ENCODE measurements around the gene TSEN34.

TSEN34 gene

DNA sequence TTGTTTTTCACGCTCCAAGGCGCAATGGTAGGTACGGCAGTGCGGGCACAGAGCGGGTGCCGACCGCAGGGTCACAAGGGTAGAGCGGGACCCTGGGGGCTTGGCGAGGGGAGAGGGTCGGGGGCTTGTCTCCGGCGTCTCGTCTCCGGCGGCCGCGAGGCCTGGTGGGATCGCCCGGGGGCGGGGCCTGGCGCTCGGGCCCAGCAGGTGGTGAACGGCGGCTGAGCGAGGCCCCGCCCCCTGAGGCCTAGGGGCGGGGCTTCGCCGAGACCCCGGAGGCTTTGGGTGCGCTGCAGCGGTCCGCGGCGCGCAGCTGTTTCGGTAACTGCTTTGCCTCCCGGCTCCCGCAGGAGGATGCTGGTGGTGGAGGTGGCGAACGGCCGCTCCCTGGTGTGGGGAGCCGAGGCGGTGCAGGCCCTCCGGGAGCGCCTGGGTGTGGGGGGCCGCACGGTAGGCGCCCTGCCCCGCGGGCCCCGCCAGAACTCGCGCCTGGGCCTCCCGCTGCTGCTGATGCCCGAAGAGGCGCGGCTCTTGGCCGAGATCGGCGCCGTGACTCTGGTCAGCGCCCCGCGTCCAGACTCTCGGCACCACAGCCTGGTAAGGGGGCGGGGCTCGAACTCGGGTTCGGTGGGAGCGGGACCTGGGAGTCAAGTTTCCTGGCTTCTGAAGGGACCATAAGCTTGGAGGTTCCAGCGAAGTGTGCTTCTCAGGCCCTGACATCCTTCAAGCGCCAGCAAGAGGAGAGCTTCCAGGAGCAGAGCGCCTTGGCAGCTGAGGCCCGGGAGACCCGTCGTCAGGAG lies at the start of gene TSEN34:
Gene TSEN34, plus strand, starts transcription at position 298 of the 800 bp plus-strand sequence. Its CDS starts 57 bp downstream, at position 355.
- DNase-seq = peak; percentile 61

DNA sequence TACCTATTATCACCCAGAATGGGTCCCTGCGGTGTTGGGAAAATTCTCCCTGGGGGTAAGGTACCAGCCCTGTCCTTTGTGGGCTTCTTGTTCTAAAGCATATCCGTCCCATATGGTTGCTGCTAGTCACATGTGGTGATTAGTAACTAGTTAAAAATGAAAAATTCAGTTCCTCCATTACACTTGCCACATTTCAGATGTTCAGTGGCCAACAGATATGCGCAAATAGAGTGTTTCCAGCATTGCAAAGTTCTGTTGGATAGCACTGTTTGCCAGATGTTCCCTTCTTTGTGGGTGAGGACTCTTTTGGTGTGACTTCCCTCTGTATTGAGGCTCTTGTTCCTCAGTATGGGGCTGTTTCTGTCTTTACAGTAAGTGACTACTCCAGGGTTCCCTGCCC lies 49.8 kb upstream of the TSEN34 start:
- no peak for DNase-seq

DNA sequence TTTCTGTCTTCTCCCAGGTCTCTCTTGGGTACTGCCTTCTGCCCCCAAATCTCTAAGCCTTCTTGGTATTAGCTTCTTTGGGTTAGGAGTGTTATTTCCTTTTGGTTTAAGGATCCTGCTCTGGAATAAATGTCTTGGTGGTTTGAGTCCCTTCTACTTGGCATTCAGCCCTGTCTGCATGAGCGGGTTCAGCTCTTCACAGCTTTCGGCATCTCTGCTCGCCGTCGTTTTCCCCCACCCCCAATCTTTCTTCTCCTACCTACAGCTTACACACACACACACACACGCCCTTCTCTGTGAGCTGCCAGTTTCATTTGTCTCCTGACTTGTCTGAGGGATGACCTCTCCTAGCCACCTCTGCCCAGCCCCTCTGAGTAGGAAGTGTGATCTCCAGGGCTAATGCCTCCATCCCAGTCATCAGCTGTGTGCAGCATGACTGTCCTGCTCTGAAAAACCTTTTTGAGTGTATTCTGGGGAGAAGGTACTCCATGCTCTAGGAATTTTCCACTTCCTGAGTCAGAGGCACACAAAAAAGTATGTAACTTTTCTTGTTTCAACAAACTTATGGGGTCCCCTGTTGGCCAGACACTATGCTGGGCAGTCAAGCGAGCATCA lies 48.8 kb upstream of the TSEN34 start:
- DNase-seq = no peak

DNA sequence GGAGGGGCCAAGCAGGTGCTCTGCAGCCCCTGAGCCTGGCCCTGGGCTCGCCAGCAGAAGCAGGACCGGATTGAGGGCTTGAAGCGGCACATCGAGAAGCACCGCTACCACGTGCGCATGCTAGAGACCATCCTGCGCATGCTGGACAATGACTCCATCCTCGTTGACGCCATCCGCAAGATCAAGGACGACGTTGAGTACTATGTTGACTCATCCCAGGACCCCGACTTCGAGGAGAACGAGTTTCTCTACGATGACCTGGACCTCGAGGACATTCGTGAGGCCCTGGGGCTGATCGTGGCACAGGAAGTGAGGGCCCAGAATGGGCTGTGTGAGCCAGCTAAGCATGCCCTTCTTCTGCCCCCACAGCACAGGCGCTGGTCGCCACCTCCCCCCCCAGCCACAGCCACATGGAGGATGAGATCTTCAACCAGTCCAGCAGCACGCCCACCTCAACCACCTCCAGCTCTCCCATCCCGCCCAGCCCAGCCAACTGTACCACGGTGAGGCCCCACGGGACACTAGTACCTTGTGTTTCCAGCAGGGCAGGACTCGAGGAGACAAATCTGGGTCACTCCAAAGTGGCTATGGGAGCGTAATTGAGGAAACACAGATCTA lies 45.5 kb upstream of the TSEN34 start:
- no peak for DNase-seq

DNA sequence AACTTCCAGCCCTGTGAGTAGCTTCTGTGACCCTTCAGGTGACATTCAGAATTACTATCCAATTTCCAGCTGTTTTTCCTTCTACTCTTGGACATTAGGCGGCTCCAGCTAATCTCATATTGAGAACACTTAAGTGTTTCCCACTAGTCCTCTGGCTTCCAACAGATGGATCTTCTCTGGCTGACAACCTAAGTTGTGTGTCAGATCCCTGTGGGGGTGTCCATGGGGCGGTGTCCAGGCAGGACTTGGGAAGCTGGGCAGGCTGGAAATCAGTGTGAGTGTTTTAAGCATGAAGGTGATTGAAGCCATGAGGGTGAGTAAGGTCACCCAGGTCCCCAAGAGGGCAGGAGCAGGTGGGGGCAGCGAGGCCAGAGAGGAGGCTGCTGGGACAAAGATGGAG lies 43.4 kb upstream of the TSEN34 start:
- no peak for DNase-seq

DNA sequence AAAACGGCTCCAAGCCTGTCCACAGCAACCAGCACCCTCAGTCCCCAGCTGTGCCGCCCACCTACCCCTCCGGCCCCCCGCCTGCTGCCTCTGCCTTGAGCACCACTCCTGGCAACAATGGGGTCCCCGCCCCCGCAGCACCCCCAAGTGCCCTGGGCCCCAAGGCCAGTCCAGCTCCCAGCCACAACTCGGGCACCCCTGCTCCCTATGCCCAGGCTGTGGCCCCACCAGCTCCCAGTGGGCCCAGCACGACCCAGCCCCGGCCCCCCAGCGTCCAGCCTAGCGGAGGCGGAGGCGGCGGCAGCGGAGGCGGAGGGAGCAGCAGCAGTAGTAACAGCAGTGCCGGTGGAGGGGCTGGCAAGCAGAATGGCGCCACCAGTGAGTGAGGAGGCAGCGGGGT lies 43.0 kb upstream of the TSEN34 start:
- no peak for DNase-seq

DNA sequence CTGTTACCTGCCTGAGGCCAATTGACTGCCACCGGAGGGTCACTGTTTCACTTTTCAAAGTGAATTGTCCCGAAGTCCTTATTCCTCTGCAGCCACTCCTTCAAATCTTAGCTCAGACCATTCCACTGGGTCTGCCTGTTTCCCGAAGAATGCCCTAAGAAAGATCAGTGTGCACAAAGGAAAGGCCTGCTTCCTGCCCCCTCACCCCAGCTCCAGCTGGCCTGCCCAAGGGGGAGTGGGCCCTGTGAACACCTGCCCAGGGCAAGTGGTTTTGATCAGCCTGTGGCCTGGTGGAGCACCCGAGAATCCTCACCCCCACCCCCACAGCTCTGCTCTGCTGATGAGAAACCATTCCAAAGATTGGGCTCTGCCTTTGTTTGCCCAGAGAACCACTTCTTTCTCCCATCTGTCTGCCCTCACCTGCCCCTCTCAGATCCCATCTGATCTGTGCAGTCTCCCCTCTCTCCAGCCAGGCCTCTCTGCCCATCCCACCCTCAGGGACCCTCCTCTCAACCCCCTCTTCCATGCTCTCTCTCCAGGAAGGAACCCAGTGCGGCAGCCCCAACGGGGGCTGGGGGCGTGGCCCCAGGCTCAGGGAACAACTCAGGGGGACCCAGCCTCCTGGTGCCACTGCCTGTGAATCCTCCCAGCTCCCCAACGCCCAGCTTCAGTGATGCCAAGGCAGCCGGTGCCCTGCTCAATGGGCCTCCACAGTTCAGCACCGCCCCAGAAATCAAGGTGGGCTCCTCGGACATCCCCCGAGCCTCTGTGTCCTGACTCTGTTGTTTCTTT lies 41.9 kb upstream of the TSEN34 start:
- no peak for DNase-seq

DNA sequence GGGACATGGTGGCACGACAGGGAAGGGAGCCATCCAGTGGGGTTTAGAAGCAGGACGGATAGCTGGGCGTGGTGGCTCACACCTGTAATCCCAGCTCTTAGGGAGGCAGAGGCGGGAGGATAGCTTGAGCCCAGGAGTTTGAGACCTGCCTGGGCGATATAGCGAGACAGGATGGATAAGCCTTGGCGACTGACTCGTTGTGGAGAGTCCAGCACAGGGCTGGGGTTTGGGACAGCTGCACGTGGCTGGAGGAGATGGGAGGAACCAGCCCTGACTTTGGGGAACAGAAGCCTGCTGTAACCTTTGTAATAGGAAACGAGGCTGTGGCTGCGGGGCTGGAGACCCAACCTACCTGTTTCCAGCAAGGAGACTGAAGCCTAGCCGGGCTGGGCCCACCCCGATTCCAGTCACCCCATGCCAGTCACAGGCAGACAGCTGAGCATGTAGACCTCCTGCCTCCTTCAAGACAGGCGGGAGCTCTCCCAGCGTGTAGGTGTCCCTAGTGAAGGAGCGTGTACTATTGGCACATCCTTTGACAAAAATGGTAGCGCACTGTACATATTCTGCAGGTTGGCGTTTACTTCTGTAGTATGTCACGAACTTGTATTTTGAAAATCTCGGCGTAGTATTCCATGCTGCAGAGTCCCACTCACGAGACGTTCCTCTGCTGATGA lies 39.6 kb upstream of the TSEN34 start:
- no peak for DNase-seq

DNA sequence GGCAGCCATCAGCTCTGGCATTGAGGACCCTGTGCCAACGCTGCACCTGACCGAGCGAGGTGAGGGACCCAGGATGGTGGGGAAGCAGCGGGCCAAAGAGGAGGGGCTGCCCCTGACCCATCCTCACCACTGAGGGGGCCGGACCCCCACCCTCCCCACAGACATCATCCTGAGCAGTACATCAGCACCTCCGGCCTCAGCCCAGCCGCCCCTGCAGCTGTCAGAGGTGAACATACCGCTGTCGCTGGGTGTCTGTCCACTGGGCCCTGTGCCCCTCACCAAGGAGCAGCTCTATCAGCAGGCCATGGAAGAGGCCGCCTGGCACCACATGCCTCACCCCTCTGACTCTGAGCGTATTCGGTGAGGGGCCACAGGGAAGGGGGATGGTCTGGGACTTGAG lies 38.8 kb upstream of the TSEN34 start:
- no peak for DNase-seq

DNA sequence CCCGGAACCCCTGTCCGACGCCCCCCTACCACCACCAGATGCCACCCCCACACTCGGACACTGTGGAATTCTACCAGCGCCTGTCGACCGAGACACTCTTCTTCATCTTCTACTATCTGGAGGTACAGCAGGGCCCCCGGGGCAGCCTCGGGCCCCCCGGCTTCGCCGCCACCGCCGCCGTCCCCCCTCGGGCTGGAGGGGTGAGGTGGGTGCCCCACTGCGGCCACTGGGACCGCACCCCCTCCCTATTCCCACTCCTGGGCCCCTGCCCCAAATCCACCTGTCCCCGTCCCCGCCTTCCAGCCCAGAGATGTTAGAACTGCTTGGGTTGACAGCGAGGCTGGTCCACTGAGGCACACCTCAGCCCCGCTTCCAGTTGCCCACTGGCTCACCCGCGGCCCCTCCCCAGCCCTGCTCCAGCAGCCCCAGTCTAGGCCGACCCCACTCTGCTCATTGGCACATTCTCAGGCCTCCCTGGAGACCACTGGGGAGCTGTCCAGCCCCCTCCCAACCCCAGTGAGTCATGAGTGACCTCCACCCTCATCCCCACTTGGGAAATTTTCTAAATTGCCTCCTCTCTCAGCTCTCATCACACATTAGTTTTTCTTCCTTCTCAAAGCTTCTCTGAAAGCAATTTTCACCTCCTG lies 38.1 kb upstream of the TSEN34 start:
- DNase-seq = no peak

DNA sequence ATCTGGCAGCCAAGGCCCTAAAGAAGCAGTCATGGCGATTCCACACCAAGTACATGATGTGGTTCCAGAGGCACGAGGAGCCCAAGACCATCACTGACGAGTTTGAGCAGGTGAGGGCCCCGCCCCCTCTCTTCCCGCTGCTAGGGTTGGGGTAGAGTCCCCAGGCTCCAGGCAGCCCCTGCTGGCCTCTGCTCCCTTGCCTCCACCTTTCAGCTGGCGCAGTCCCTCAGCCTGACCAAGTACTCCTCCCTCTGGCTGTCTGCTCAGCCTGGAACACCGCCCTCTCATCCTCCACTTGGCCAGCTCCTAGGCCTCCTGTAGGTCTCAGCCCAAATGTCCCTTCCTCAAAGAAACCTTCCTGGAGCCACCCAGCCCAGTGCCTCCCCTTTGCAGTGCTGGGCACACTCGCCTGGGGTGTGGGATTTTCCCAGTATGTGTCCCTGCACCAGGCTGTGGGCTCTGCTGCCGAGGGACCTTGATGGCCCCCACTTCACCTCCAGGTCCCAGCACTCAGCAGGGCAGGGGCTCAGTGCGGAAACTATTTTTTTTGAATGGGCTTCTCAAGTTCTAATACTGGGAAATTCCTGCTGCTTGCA lies 37.3 kb upstream of the TSEN34 start:
- DNase-seq = no peak

DNA sequence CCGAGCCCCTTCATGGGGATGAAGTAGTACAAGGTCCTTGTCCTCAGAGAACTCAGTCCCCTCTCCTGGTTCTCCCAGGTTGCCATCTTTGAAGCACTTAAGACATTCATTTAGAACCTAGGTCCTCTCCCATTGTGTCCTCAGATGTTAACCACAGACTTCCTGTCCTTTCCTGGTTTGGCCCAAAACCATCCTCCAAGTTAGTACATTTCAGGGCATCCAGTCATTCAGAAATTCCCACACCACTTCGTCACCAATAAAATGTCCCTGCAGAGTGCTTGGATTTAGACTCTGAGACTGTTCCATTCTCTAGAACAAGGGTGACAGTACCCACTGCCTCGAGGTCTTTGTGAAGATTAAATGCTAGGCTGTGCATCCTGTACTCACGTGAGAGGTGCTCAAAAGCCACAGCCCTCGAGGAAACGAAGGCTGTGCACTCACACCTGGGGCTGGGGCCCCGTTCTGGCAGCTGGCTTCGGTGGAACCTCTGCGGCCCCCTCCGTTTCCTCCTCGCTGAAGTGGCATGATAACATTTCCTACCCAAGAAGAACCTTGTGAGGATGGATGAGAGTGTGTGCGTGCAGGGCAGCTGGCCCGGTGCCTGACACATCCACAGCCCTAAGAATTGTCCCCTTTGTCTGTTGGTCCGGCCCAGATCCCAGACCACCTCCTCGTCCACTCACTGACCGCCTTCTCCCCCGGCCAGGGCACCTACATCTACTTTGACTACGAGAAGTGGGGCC lies 36.3 kb upstream of the TSEN34 start:
- DNase-seq = no peak

DNA sequence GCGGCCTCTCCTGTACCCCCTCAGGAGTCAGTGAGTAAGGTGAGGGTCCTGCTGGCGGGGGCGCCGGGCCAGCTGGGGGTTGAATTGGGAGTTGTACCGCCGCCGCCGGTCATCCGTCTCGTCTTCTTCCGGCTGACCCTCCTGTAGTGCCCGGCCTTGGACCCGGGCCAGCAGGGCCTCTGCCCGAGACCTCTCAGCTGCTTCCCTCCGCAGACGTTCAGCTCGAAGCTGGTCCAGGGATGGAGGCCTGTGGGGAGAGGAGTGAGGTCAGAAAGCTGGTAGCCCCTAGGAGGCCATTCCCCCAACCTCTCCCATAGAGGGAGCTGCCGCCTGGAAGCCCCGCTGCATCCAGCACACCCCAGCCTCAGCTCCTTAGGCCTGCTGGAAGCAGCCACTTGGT lies 35.4 kb upstream of the TSEN34 start:
- no peak for DNase-seq

DNA sequence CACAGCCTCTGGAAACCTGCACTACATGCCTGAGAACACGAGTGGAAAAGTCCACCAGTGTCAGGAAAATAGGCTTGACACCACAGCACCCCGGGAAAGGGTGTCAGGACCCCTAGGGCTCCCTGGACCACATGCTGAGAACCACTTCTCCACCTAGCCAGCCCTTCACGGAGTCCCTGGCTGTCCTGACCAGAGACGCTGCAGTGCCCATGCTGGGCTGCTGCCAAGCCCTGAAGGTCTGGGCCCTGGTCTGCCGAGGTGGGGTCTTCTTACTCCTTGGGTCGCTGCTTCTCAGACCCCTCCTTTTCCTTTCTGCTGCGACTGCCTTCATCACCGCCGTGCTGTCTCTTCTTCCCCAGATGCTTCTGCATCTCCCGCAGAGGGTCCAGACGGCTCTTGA lies 34.6 kb upstream of the TSEN34 start:
- no peak for DNase-seq

DNA sequence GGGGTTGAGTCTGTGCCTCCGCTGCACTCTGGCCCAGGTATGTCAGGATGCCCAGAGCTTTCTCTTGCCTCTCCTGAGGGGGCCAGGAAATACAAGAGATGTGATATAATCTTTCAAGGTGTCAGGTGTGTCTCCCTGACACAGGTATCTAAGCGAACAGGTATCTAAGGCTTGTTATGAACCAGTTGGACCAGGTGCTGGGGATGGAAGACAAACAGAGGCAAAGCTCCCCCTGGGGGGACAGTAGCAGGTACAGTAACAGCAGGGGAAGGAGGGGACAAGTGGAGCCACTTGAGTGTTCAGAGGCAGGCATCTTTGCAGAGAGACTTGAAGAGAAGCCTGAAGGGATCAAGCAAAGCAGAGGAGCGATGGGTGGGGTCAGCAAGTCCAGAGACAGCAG lies 34.2 kb upstream of the TSEN34 start:
- no peak for DNase-seq

DNA sequence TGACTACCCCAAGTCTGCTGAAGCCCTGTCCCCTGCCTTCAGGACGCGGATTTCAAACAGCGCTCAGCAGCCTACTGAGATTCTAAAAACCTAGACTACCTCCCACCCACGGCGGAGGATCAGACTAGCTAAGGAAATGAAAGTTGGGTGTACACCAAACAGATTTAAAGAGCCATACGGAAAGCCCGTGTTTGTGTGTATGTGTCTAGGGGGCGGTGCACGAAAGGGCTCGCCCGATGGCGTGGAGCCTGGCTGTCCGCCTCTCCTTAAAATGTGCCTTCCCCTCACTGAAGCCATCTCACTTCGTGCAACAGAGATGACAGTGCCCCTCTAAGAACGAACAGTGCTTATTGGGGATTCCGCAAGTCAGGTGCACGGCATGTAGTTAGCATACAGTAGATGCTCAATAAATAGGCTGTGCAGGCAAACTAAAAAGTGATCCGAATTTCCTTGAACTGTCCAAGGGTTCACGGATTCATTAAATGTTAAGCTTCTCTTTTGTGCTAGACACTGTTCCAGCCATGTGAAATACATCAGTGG lies 32.2 kb upstream of the TSEN34 start:
- DNase-seq = no peak

DNA sequence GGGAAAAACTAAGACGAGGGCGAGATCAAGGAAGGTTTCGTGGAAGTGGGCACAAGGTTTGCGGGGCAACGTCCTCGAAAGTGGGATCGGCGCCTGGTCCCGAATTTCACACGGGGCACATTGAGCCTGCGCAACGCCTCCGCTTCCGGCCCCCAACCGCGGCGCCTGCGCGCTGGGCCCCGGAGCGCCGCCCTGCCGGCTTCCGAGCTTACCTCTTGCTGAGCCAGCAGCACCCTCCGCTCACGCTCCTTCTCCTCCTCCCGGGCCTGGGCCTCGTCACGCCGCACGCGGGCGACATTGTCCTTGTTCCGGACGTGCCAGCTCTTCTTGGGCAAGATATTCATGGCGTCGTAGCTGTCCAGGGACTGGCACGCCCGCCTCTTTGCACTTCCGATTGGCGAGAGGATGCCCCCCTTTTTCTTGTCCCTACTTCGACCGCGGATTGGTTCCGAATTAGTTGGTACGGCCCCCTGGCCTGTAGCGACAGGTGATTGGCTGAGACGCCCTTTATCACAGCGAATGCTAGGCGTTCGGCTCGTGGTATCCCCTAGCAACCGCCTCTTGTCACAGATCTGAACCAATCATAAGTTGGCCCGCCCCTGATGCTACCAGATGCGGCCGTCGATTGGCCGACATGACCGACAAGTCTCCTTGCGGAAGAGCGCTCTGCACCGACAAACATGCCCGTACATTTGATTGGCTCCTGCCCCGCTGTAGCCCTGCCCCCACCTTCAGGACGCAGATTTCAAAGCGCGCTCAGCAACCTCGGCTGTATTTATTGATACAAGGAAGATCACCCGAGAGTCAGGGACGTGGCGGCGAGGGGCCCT lies 31.5 kb upstream of the TSEN34 start, which contains the start of gene LENG1:
Gene LENG1, minus strand, starts transcription at position 370 of the 830 bp plus-strand sequence. Its CDS starts 26 bp downstream, at position 344.
- peak; percentile 100 for DNase-seq

DNA sequence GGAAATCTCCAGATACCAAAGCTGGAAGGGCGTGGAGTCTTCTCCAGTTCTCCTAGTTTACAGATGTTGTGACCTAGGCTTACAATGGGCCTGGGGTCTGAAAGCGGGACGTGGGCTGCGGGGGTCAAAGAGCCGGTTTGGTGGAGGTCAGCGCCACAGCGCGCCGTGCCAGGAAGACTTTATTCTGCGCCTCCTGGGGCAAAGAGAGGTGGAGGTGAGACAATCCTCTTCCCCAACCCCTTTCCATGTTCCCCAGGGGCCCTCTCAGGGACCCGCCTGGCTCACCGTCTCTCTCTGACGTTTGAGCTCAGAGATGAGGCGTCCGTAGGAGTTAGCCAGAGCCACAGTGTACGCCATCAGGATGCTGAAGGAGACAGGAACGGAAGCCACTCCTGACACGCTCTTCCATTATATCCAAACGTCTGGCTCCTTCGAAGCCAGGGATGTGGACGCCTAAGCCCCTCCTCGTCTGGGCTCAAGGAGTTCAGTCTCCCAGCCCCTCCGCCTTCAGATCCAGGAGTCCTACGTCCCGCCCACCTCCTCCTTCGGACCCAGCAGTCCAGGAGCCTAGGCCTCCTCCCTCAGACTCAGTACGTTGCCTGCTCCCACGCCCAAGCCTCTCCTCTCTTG lies 30.8 kb upstream of the TSEN34 start:
- no peak for DNase-seq

DNA sequence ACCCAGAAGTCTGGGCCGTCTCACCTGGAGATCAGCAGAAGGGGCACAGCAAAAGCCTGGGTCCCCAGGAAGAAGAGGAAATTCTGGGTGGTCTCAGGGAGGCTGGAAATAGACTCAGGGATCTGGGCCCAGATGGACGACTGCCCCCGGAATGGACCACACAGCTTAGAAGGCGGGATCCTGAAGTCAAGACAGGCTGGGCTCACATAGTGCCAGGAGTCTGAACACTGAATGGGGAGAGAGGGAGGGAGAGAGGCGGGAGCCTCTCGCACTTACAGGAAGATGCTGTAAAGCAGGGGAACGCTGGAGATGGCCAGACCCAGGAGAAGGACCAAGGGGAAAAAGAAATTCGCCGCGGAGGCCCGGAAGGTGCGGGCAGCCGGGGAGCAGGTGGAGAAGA lies 30.3 kb upstream of the TSEN34 start:
- DNase-seq = no peak

Measured in amniotic stem cell (primary cell).